GM21723 (cell line): Measurements from ENCODE around the gene CCDC85B.

ENCODE experiments used
- ATAC-seq: cut with Tn5 transposase; IDR thresholded peaks from one replicate; pipeline ENCODE4 v1.9.1; 2021; ENCODE audit warnings: mild to moderate bottlenecking, moderate library complexity; ENCODE audit not compliant: unreplicated experiment

CCDC85B gene

GRCh38 chr11:65928667-65929066 lies 38.2 kb downstream of the CCDC85B start:
- no peak for ATAC-seq

- ATAC-seq, result no peak
These were observed 41.5 kb downstream of the CCDC85B start for GRCh38 chr11:65931773-65932557.

GRCh38 chr11:65932558-65932919 lies 42.1 kb downstream of the CCDC85B start:
- no peak for ATAC-seq

- ATAC-seq, result no peak
These were observed 43.5 kb downstream of the CCDC85B start for GRCh38 chr11:65934014-65934413.

GRCh38 chr11:65937766-65938165 lies 47.3 kb downstream of the CCDC85B start:
- no peak for ATAC-seq
